ENCODE measurements around the gene SDHA. TPM values are rescaled to one million over a fixed set of nuclear protein-coding genes. Genes with fewer than 3 reads are reported as not detected.
A peak's percentile ranks its signal among the peaks of the same experiment; 100 is the strongest.

SDHA gene
- total and polyA plus RNA-seq, 9 donors: 69.6 to 169 (median 103) TPM

- Histone ChIP-seq H3K4me3 (no peak overlapping the region), H3K27me3 (no peaks in the 10 kb centered on the region), H3K9me3 (no peaks in the 10 kb centered on the region), H3K36me3 (no peaks in the 10 kb centered on the region), H3K27ac (no peak overlapping the region), H3K4me1 (ENCODE audit: insufficient read depth) (no peaks in the 10 kb centered on the region)
- TF ChIP-seq EP300 (IDR thresholded peaks at IDR 0.05) (no peak), POLR2A (IDR thresholded peaks at IDR 0.05) (no peak)
- TF ChIP-seq, protein P1, sequence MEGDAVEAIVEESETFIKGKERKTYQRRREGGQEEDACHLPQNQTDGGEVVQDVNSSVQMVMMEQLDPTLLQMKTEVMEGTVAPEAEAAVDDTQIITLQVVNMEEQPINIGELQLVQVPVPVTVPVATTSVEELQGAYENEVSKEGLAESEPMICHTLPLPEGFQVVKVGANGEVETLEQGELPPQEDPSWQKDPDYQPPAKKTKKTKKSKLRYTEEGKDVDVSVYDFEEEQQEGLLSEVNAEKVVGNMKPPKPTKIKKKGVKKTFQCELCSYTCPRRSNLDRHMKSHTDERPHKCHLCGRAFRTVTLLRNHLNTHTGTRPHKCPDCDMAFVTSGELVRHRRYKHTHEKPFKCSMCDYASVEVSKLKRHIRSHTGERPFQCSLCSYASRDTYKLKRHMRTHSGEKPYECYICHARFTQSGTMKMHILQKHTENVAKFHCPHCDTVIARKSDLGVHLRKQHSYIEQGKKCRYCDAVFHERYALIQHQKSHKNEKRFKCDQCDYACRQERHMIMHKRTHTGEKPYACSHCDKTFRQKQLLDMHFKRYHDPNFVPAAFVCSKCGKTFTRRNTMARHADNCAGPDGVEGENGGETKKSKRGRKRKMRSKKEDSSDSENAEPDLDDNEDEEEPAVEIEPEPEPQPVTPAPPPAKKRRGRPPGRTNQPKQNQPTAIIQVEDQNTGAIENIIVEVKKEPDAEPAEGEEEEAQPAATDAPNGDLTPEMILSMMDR (IDR thresholded peaks at IDR 0.05): no peak
- intact Hi-C loops (cut with DNase I): no loop called here
- 72 to 80% (median 73%) methylated on average over 5 of the region's 5 CpGs for WGBS, 3 donors
- no peak for DNase-seq
These were observed 40.0 kb upstream of the SDHA start for GRCh38 chr5:178110-178509.

GRCh38 chr5:179401-179800 is 38.7 kb upstream of the SDHA start:
- intact Hi-C loops (cut with DNase I): no loop called here
- TF ChIP-seq POLR2A (IDR thresholded peaks at IDR 0.05) (no peak), EP300 (IDR thresholded peaks at IDR 0.05) (no peak)
- TF ChIP-seq, protein P1 (IDR thresholded peaks at IDR 0.05): no peak

GRCh38 chr5:180286-180918 is 37.7 kb upstream of the SDHA start:
- H3K27me3 ChIP-seq: no peaks in the 10 kb centered on the region
- no peak for DNase-seq
- 78 to 79% (median 78%) methylated on average over 13 of the region's 13 CpGs for WGBS, 3 donors
- no peak for TF ChIP-seq POLR2A (IDR thresholded peaks at IDR 0.05)
- no peak for TF ChIP-seq EP300 (IDR thresholded peaks at IDR 0.05)
- TF ChIP-seq, protein P1 (IDR thresholded peaks at IDR 0.05): no peak
- no peaks in the 10 kb centered on the region for H3K9me3 ChIP-seq
- no peak overlapping the region for H3K4me3 ChIP-seq
- no peaks in the 10 kb centered on the region for H3K4me1 ChIP-seq (ENCODE audit: insufficient read depth)
- intact Hi-C loops (cut with DNase I): no loop called here
- H3K27ac ChIP-seq: no peak overlapping the region
- H3K36me3 ChIP-seq: no peaks in the 10 kb centered on the region

More at GRCh38 chr5:179401-179800, 38.7 kb upstream of the SDHA start:
- no peak for DNase-seq
- H3K36me3 ChIP-seq: no peaks in the 10 kb centered on the region
- no peak overlapping the region for H3K27ac ChIP-seq
- H3K9me3 ChIP-seq: no peaks in the 10 kb centered on the region
- WGBS, 3 donors: 88 to 95% (median 92%) methylated on average over 9 of the region's 9 CpGs
- H3K4me1 ChIP-seq (ENCODE audit: insufficient read depth): no peaks in the 10 kb centered on the region
- H3K4me3 ChIP-seq: no peak overlapping the region
- H3K27me3 ChIP-seq: no peaks in the 10 kb centered on the region

GRCh38 chr5:181160-181559 is 37.0 kb upstream of the SDHA start:
- 93 to 95% (median 95%) methylated on average over 9 of the region's 9 CpGs for WGBS, 3 donors
- Histone ChIP-seq H3K9me3 (no peaks in the 10 kb centered on the region), H3K27ac (no peak overlapping the region), H3K4me1 (ENCODE audit: insufficient read depth) (no peaks in the 10 kb centered on the region), H3K4me3 (no peak overlapping the region), H3K36me3 (no peaks in the 10 kb centered on the region), H3K27me3 (no peaks in the 10 kb centered on the region)
- TF ChIP-seq, protein P1 (IDR thresholded peaks at IDR 0.05): no peak
- TF ChIP-seq POLR2A (IDR thresholded peaks at IDR 0.05): no peak
- no peak for TF ChIP-seq EP300 (IDR thresholded peaks at IDR 0.05)
- peak in 1 of 5 donors; percentile 11 for DNase-seq
- intact Hi-C loops (cut with DNase I): no loop called here
